ENCODE measurements around the gene MAP4K4.

DNA sequence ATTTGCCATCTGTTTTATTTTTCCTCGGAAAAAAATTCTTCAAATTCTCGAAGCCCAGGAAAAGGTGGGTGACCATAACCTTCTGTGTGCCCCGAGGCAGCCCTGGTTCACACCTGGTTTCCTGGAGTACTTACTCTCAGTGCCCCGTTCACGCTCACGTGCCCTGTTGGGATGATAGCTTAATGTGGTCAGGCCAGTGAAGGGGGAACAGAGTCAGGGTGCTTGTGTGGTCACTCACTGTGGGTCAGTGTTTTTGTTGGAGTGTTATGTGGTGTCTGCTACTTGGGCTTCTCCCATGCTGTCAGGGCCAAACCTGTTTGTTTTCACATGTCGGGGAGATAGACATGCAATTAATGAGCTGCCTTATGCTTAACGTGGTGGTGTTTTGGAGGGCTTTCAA lies 78.1 kb downstream of the MAP4K4 start:
- TF ChIP-seq POLR2A (IDR thresholded peaks at IDR 0.05) (no peak), CTCF (IDR thresholded peaks at IDR 0.05) (no peak)
